ENCODE measurements around the gene FBLN1.

GRCh38 chr22:45644714-45645113 lies 142.0 kb downstream of the FBLN1 start:
- TF ChIP-seq CTCF (conservative IDR thresholded peaks at IDR 0.05) (no peak), ZFX (IDR thresholded peaks at IDR 0.05) (no peak)

Measured in C4-2B (cell line).